ENCODE data around the gene TFCP2L1. TPM values are rescaled to one million over a fixed set of nuclear protein-coding genes. Genes with fewer than 3 reads are reported as not detected.

Gene TFCP2L1
- total and polyA plus RNA-seq, 2 donors (not counting 1 experiment from before 2014, with no cell fraction given), result not detected

DNA sequence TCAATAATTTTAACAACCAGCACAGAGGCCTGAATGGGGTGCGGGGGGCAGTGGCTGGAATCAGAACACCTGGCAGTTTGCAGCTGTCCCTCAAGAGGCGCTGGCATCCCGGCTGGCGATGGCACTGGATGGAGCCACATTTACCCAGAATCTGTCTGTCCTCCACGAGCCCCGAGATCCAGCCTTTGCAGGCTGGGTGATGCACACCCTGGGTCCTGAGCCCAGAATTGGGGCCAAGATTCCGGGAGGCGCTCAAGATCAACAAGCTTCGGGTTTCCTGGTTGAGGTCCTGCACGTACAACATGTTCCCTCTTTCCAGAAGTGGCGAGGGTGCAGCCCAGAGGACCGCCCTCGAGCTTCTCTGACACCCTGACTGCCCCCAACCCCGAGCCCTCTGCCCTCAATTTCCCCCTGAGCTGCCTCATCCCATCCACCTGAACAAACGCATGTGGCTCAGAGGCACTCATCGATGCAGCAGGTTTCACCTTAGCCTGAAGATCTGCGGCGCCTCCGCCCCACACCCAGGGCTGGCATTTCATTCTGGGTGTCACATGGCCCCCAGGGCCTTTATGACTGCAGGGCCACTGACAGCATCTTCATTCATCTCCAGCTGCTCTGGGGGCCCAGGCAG is 97.5 kb downstream of the TFCP2L1 start:
- Histone ChIP-seq H3K79me2 (ENCODE audit: control insufficient read depth, insufficient read depth, low read length) (no peaks in the 10 kb centered on the region), H3K9ac (ENCODE audit: insufficient read depth, low read length) (no peak overlapping the region), H3K36me3 (ENCODE audit: control insufficient read depth, insufficient read depth, low read length) (no peaks in the 10 kb centered on the region), H3K27ac (ENCODE audit: insufficient read depth, low read length) (no peak overlapping the region), H3K4me1 (ENCODE audit: control insufficient read depth, extremely low read depth, insufficient read depth, low read length) (no peaks in the 10 kb centered on the region), H2AFZ (ENCODE audit: low read length) (no peak overlapping the region), H3K4me3 (replicated peaks in 1 of 4; ENCODE audit: control extremely low read depth in 1 of 4, insufficient read depth in 1 of 4, low read depth in 3 of 4, low read length in 4 of 4) (no peak overlapping the region), H4K20me1 (ENCODE audit: control insufficient read depth, extremely low read depth, insufficient read depth, low read length) (no peaks in the 10 kb centered on the region), H3K9me3 (ENCODE audit: control insufficient read depth, insufficient read depth, low read depth, low read length) (no peaks in the 10 kb centered on the region), H3K4me2 (ENCODE audit: extremely low read depth, insufficient read depth, low read length) (no peak overlapping the region), H3K27me3 (ENCODE audit: control insufficient read depth, insufficient read depth, low read length) (peaks cover 2% of the 10 kb centered on the region)
- DNase-seq (ENCODE audit: low read depth in 2 of 2), result no peak
- TF ChIP-seq CTCF (conservative IDR thresholded peaks at IDR 0.05 in 1 of 2, IDR thresholded peaks at IDR 0.05 in 1 of 2; ENCODE audit: low read depth in 1 of 2, low read length in 2 of 2) (no peak), EZH2 (IDR thresholded peaks at IDR 0.05; ENCODE audit: low read length, missing control alignments) (no peak)

- Histone ChIP-seq H3K27me3 (ENCODE audit: control insufficient read depth, insufficient read depth, low read length) (peaks cover 2% of the 10 kb centered on the region), H3K79me2 (ENCODE audit: control insufficient read depth, insufficient read depth, low read length) (no peaks in the 10 kb centered on the region), H3K36me3 (ENCODE audit: control insufficient read depth, insufficient read depth, low read length) (no peaks in the 10 kb centered on the region), H3K4me1 (ENCODE audit: control insufficient read depth, extremely low read depth, insufficient read depth, low read length) (no peaks in the 10 kb centered on the region), H2AFZ (ENCODE audit: low read length) (no peak overlapping the region), H3K9ac (ENCODE audit: insufficient read depth, low read length) (no peak overlapping the region), H3K4me2 (ENCODE audit: extremely low read depth, insufficient read depth, low read length) (no peak overlapping the region), H3K4me3 (replicated peaks in 1 of 4; ENCODE audit: control extremely low read depth in 1 of 4, insufficient read depth in 1 of 4, low read depth in 3 of 4, low read length in 4 of 4) (no peak overlapping the region), H3K27ac (ENCODE audit: insufficient read depth, low read length) (no peak overlapping the region), H3K9me3 (ENCODE audit: control insufficient read depth, insufficient read depth, low read depth, low read length) (no peaks in the 10 kb centered on the region), H4K20me1 (ENCODE audit: control insufficient read depth, extremely low read depth, insufficient read depth, low read length) (no peaks in the 10 kb centered on the region)
- no peak for TF ChIP-seq EZH2 (IDR thresholded peaks at IDR 0.05; ENCODE audit: low read length, missing control alignments)
- TF ChIP-seq CTCF (conservative IDR thresholded peaks at IDR 0.05 in 1 of 2, IDR thresholded peaks at IDR 0.05 in 1 of 2; ENCODE audit: low read depth in 1 of 2, low read length in 2 of 2), result no peak
- no peak for DNase-seq (ENCODE audit: low read depth in 2 of 2)
Measured at GRCh38 chr2:121186261-121186660, 98.7 kb downstream of the TFCP2L1 start.

DNA sequence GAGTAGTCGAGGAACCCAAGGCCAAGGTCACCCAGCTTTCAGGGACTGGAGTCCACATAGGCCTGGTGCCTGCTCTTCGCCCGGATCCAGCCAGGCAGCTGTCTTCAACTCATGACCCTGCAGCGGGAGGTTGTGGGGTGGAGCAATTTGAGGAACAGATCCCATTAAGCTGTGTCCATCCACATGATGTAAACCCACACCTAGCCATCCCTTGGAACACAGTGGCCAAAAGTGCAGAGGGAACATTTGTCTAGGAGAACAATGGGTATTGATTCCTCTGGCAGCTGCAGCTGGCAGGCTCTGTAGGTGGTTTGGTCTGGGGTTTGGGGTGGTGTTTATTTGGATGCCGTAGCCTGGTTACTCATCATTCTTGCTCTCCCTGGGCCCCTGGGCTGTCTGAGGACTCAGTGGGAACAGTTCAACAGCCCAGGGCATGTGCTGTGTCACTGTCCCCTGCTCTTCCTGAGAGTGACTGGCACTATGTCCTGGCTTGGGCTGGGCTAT is 99.4 kb downstream of the TFCP2L1 start:
- Histone ChIP-seq H3K27ac (ENCODE audit: insufficient read depth, low read length) (no peak overlapping the region), H2AFZ (ENCODE audit: low read length) (no peak overlapping the region), H3K27me3 (ENCODE audit: control insufficient read depth, insufficient read depth, low read length) (peaks cover 2% of the 10 kb centered on the region), H4K20me1 (ENCODE audit: control insufficient read depth, extremely low read depth, insufficient read depth, low read length) (no peaks in the 10 kb centered on the region), H3K4me2 (ENCODE audit: extremely low read depth, insufficient read depth, low read length) (no peak overlapping the region), H3K79me2 (ENCODE audit: control insufficient read depth, insufficient read depth, low read length) (no peaks in the 10 kb centered on the region), H3K4me3 (replicated peaks in 1 of 4; ENCODE audit: control extremely low read depth in 1 of 4, insufficient read depth in 1 of 4, low read depth in 3 of 4, low read length in 4 of 4) (no peak overlapping the region), H3K9ac (ENCODE audit: insufficient read depth, low read length) (no peak overlapping the region), H3K9me3 (ENCODE audit: control insufficient read depth, insufficient read depth, low read depth, low read length) (no peaks in the 10 kb centered on the region), H3K4me1 (ENCODE audit: control insufficient read depth, extremely low read depth, insufficient read depth, low read length) (no peaks in the 10 kb centered on the region), H3K36me3 (ENCODE audit: control insufficient read depth, insufficient read depth, low read length) (no peaks in the 10 kb centered on the region)
- DNase-seq (ENCODE audit: low read depth in 2 of 2), result peak in 1 of 2 donors; percentile 20
- TF ChIP-seq CTCF (conservative IDR thresholded peaks at IDR 0.05 in 1 of 2, IDR thresholded peaks at IDR 0.05 in 1 of 2; ENCODE audit: low read depth in 1 of 2, low read length in 2 of 2), result no peak
- no peak for TF ChIP-seq EZH2 (IDR thresholded peaks at IDR 0.05; ENCODE audit: low read length, missing control alignments)

Measured in fibroblast of lung (primary cell).